Cerebellar nuclear complex (tissue), 1 donor: ENCODE results near the gene HTR1A.

ENCODE experiments used
- DNase-seq, 2 experiments: peaks; one replicate each; lab custom pipeline; 2025; lab: John Stamatoyannopoulos, UW

HTR1A gene

DNA sequence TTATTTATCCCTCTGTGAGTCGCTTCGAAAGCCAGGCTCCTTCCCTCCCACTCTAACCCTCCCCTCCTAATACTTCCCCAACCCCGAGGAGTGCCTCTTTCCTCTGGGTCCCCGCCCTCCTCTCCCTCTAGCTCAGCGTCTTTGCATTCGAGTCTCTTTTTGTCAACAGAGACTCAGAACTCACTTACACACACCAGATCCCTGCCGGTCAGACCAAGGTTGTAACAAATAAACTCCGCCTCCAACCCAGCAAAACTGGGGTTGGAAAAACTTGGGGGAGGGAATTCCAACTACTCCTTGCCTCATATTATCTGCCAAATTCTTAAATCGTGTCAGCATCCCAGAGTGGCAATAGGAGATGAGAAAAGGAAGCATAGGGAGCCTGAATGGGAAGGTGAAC lies at the start of gene HTR1A:
TSS of gene HTR1A (minus strand) at position 167 of the 400 bp plus-strand sequence. CDS start 726 bp downstream, outside the sequence.
- no peak for DNase-seq

DNA sequence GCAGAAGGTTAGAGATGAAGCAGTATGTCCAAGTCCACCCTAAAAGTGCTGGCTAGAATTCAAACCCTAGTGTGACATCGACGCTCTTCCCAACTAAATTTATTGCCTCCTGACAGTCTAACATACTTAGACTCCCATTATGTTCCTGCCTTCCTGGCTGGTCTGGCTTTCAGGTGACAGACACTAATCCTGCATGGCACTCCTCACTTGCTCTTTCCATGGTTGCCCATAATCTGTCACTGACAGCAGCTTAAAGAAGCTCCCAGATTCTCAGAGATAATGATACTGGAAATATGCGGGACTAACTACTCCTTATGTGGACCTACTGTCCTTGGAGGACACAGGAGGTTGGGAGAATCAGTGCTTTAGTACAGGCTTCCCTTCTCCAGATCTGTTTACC lies 41.7 kb upstream of the HTR1A start:
- DNase-seq = no peak

DNA sequence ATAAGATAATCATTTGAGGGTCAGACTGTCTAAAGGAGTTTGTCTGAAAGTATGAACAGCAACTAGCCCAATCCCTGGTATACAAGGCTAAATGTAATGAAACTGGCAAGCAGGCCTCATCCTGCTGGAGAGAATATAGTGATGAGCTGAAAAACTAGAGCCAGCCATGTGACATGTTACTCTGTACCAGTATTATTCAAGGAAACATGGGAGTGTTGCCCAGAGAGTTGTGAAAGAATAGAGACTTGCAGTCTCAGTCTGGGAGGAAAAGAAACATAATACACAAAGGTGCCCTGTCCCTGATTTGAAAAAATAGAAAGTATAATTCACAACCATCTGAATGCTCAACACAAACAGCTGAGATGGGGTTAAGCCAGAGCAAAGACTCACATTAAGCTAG lies 37.9 kb upstream of the HTR1A start:
- DNase-seq = no peak

DNA sequence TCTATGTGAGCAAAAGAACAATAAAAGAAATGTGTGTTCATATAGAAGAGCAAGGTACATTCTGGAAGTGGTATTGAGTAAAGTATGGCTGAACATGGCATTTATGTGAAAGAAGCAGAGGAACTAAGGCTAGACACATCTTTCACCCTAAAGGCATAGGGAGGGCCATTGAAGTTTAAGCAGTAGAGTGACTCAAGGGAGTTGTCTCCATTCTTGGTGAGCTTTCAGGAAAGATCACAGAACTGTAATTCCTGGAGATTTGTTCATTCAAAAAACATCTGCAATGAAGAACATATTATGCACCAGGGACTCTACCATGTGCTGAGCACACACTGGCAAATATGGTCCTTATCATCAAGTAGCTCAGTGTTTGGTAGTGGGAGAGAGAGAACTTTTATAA lies 24.8 kb upstream of the HTR1A start:
- no peak for DNase-seq

DNA sequence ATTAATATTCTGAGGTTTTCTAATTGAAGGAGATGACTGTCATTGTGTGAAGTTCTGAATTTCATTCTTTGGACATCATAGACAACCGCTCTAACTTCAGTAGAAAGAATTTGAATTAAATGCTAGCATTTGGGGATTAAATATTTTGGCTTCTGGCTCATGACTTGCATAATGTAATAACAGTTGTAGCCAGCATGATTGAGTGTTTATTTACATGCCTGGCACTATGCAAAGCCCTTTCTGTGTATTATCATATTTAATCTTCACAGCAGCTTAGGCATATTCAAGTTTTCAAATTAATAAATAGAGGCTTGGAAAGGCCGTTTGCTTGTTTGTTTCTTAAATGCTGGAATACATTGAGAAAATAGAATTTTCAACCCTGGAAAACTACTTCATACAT lies 19.6 kb upstream of the HTR1A start:
- DNase-seq = no peak

DNA sequence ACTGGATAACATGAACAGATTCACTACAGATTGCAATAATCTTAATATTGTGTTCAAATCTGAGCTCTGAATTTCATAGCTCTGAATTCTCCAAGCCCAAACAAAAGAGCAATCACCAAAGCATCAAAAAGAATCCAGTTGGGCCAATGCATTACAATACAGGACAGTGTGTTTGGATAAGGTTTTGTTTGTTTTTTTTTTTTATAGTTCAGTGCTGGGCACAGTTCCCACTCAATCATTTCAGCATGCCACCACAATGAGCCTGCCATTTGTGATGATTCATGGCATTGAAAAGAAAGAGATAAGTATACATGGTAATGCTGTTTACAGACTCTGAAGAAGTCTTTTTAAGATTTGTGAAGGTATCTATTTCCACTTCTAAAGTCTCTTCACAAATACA lies 1.7 kb upstream of the HTR1A start:
- no peak for DNase-seq

DNA sequence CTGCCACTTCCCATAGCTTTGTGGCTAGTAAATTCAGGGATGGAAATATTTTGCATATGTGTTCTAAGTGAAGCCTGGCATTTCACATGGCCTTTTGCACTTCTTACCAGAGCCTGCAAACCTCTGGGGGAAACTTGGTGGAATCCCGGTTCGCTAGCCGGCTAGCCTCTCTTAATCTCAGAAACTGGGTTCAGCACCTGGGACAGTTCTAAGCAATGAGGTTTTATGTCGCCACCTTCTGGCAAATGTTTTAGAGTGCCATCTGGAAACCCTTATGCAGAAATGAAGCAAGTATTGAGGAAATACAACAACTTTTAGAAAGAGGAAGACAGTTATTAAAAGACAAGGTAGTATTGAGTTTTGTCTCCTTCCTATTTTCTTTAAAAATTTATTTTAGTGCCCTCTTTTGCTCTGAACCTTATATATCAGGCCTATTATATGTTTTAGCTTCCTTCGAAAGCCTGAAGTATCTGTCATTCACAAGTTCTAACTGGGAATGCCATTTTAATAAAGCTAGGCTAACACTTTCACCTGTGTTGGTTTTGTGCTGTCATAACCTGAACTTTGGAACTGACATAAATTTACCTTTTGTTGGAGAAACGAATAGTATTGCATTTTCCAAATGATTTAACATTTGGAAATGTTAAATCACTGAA lies 963 bp upstream of the HTR1A start:
- DNase-seq = no peak

DNA sequence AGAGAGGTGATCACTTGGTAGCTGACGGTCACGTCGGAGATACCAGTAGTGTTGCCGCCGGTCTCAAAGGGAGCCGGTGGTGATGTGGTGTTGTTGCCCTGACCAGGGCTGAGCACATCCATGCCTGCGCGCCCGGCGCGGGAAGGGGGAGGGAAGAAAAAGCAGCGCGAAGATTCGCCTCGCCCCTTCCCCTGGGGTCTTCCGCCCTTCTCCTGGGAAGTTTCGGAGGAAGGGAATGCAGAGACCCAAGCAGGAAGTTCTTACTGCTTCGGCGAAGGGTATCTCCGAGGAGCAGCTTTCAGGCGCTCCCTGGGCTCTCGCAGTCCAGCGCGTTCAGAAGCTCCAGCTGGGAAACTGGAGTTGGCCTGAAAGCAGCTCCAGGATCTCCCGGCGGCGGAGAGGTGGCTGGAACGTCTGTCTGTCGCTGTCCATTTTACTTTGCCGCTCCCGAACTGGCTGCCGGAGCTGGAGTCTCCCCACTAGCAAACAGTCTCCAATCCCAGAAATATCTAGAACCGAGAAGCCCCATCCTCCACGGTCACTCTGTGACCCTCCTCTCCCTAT lies 565 bp downstream of the HTR1A start:
- no peak for DNase-seq

DNA sequence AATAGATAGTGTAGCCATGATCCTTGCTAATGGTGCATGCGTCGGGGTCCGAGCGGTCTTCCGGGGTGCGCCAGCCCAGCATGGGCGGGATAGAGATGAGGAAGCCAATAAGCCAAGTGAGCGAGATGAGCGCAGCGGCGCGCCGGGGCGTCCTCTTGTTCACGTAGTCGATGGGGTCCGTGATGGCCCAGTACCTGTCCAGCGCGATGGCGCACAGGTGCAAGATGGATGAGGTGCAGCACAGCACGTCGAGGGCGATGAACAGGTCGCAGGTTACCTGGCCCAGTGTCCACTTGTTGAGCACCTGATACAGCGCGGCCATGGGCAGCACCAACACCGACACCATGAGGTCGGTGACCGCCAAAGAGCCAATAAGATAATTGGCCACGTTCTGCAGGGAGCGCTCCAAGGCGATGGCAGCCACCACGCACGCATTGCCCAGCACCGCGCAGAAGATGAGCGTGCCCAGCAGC lies 1.1 kb downstream of the HTR1A start:
- DNase-seq = no peak

DNA sequence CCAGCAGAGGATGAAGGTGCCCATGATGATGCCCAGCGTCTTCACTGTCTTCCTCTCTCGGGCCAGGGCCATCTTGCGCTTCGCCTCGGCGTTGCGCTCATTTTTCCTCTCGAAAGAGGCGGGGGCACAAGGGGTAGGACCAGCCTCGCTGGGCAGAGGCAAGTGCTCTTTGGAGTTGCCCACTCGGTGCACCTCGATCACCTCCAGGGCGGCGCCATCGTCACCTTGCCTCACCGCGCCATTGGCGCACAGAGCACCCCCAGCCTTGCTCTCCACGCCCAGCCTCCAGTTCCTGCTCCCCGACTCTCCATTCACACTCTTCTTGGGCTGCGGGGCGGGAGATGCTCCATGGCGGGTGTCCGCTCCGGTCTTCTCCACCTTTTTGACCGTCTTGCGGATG lies 1.6 kb downstream of the HTR1A start:
- no peak for DNase-seq

DNA sequence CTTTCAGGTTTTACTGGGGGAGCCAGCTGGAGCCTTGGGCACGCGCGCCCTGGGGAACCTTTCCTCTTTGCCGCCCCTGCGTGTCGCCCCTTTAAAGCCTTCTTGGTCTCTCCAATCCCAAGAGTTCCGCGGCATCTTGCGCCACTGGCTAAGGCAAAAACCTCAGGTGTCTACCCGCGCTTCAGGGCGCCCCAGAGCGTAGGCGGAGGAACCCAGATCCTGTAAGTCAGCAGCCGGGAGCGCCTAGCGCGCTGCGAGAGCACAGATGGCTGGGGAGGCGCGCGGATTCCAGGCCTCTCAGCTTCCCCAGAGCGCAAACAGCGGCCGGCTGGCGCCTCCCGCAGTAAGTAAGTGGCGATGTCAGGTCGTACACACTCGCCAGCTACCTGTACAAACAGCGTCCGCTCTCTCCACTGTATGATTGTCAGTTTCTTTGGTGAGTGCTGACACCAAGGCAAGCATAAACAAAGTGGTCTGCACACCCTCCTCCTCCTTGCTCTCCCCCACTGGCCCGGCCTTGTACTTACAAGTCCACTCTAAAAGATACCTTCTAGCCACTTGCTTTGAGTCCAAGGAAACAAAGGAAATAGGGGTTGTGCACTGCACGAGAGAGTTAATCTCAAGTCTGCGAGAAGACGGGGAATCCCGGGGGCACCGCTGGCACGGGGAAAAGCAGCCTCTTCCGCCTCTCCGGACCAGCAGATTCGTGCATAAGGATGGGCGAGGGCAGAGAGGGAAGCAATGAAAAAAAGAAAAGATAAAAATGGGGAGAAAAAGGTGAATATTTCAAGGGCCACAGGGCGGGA lies 2.9 kb downstream of the HTR1A start:
- DNase-seq = no peak

DNA sequence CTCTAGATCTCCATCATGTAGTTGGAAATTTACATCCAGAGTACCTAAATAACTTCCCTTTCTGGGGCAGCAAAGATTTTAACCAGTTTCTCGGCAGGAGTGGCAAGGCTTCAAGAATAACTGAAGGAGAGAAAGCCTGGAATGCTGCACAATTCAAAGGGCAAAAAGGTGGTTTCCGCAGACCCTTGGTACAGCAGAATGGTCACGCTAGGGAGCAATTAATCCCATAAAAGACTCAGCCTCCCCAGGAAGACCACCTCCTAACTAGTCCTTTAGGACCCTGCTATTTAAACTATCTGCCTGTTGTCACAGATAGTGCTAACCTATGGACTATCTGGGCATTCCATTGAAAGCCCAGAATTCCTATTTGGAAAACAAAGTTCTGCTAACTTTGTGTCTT lies 3.6 kb downstream of the HTR1A start:
- DNase-seq = no peak

DNA sequence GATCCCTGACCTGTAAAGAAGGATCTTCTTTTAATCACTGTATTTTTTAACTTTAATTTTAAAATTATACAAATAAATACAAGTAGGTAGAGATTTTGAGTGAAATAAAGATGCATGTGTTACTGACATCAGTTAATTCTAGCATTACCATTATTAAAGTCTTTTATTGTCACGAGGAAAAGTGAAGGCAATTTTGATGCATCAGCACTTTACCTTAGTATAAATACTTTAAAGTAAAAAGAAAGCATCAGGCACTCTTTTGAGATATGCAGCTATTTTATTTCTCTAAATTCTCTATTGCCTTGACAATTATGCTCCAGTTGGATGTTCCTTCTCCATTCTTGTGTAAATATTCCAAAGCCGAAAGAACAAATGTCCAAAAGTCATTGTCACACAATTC lies 4.6 kb downstream of the HTR1A start:
- DNase-seq = no peak

DNA sequence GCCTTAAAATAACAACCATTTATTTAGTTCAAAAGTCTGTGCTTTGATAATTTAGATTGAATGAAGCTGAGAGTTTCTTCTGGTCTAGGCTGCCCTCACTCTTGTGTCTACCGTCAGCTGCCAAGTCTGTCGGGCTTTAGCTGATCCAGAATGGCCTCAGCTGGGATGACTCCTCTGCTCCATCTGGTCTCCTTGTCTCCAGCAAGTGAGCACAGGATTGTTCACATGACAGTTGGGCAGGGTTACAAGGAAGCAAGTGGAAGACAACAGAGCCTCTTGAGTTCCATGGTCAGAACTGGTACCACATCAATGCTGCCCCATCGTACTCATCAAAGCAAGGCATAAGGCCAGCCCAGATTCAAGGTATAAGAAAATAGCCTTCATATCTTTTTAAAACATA lies 9.0 kb downstream of the HTR1A start:
- DNase-seq = no peak

DNA sequence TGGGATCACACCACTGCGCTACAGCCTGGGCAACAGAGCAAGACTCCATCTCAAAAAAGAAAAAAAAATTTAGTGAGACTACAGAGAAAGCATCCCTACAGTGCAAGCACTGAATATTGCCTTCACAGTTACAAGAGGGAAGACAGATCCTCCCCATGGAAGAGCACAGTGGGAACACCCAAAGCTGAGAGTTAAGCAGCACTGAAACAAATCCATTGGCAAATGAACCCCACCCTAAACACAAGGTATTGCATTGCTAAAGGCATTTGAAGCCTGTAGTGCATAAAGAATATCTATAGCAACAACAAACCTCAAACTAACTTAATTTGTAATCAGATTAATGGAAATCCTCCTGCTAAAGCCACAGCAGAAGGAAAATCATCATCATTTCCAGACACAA lies 27.1 kb downstream of the HTR1A start:
- no peak for DNase-seq

DNA sequence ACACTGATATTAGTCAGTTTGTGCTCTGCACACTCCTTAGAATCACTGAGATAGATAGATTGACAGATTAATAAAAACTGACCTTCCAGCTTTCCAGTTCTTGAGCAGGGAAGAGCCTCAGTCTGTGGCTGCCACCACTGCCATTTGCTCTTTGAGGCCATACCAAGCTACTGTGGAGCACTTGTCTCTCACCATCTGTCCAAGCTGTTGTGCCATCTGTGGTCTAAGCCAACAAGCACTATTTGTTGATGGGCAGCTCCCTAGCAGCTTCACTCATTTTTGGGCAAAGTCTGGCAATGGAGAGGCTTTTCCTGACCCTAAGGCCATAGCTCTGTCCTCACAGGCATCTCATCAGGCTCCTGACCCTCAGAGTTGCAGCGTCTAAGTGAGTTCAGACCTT lies 30.4 kb downstream of the HTR1A start:
- peak; percentile 31 to 79 for DNase-seq

DNA sequence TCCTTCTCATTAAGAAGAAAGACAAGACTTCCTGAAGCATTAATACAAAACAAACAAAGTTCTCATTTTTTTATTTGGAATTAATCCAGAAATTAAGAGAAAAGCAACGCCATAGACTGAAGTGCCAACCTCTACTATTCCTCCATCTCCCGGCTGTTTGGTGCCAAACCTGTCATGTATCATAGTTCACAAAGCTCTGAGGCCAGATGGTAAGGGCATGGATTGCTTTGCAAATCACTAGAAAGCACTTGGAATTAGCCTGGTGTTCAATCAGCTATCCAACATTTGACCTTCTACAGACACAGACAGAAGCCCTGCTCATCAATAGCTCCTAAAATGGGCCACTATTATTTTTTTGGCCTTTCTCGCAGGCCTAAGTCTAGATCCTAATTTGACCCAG lies 33.8 kb downstream of the HTR1A start:
- no peak for DNase-seq

DNA sequence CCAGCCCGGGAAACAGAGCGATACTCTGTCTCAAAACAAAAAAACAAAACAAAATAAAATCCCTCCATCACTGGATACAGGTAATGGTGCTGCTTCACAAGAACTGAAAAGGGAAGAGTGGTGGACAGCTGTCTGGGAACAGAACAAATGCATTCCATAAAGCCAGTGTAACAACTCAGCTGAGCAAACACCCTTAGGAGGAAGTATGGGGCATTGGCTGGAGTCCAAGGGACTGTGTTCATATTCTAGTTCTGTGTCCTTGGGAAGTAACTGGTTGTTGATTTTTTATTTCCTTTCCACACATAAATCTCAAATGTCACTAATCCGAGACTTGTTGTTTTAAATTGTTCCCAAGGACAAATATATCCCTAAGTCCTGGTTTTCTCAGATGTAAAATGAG lies 38.3 kb downstream of the HTR1A start:
- DNase-seq = no peak

DNA sequence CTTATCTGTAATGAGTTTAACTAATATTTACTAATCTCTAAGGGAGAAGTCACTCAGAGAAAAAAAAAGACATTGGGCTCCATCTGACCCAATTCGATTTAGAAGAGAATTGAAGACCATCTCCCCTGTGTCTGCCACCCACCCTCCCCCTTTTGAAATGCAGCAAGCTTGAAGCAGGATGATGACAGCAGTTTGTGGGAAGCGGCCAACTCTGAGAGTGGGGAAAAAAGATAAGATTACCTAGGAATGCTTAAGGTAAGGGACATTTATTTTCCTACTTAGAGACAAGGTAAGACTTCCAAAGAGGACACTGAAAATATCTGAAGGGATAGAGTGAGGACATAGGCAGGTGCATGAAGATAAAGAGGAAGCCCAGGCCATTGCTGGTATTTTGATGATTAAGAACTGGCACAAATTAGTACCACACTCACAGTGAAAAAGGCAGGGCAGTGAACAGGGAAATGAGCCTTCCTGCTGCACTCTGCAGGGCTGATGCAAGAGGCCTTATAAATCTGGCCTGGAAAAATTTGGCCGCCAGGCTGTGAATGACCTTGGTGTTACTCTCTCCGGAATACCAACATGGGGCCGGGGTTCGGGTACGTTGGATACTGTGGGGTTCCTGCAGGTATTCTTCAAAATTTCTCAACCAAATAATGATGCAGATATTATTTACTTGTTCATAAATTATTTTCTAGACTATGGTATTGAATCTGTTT lies 42.3 kb downstream of the HTR1A start:
- DNase-seq = no peak

DNA sequence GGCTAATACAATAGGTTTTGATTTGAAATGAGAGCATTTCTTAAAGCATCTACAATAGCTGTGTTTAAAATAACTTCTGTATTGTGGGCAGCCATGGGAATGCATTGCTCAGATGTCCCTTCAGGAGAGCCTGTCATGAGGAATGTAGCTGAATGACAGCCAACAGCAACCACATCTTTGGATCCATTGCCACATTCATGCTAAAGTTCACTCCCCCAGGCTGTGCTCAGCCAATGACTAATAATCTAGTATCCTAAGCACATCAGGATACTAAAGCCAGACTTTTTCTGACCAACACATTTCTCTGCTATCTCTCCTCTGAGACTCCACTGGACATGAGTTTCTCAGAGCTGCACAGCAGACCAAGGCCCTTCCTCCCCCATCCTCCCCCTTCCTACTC lies 45.5 kb downstream of the HTR1A start:
- no peak for DNase-seq

DNA sequence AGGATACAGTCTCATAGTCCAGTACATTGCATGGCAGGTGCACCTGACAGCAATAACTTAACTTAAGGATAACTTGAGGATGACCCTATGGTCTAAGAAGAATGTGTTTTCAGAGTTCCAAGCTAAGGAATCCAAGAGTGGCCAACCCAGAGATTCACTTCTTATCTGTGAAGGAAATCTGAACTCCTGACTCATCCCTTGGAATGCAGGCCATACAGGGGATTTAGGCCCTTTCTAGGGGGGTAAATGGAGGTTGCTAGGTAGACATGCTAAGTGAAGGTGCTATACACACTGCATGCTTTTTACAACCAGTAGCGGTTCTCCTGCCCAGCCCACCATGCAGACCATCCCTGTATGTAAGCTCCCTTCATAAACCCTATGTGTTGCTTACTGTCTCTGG lies 50.4 kb downstream of the HTR1A start:
- no peak for DNase-seq
